Activated CD8-positive, alpha-beta T cell treated with anti-CD3 and anti-CD28 coated beads for 36 hours (primary cell): ENCODE results near the gene IRX3. TPM values are rescaled to one million over a fixed set of nuclear protein-coding genes. Genes with fewer than 3 reads are reported as not detected.

Source experiments
- ATAC-seq: fragments of 200-7000 bp; cut with Tn5 transposase; one replicate; pipeline ENCODE4 v1.10.0; 2021; ENCODE audit warnings: mild to moderate bottlenecking, moderate library complexity
- CTCF ChIA-PET: fragments of 350-600 bp; sonication (Branson Sonifier 250); formaldehyde crosslinking; loops from one replicate; lab custom pipeline; 2021; ENCODE audit warnings: antibody characterized with exemption; lab: Charles Lee
- POLR2A ChIA-PET: fragments of 350-600 bp; sonication (Branson Sonifier 250); formaldehyde crosslinking; loops from one replicate; lab custom pipeline; 2021; ENCODE audit warnings: antibody characterized with exemption; lab: Charles Lee
- DNase-seq: peaks from one replicate; pipeline ENCODE4 v3.0.0-alpha.2; 2020
- H3K27ac Mint-ChIP-seq: one replicate; pipeline ENCODE4 v1.8.0; 2021; ENCODE audit warnings: mild to moderate bottlenecking, mixed read lengths
- H3K27me3 Mint-ChIP-seq: one replicate; pipeline ENCODE4 v1.8.0; 2021; ENCODE audit warnings: mixed read lengths
- H3K36me3 Mint-ChIP-seq: one replicate; pipeline ENCODE4 v1.8.0; 2021; ENCODE audit warnings: low read depth, mixed read lengths
- H3K4me1 Mint-ChIP-seq: one replicate; pipeline ENCODE4 v1.8.0; 2021; ENCODE audit warnings: low read depth, mixed read lengths
- H3K4me3 Mint-ChIP-seq: one replicate; pipeline ENCODE4 v1.8.0; 2021; ENCODE audit warnings: mild to moderate bottlenecking, moderate library complexity, mixed read lengths
- H3K9me3 Mint-ChIP-seq: one replicate; pipeline ENCODE4 v1.8.0; 2021; ENCODE audit warnings: mixed read lengths
- intact Hi-C: fragments of 100-400 bp; cut with micrococcal nuclease; formaldehyde crosslinking; loops from one replicate; pipeline ENCODE4 v1.10.0; 2022
- total RNA-seq, 2 experiments: library from RNA; stranded (reverse); gene quantifications; one replicate each; pipeline ENCODE4 v1.2.3, GENCODE V29; 2021
- TF ChIP-seq, protein P1 (sequence below): fragments of 200-600 bp; IDR thresholded peaks from one replicate; pipeline ENCODE4 v1.8.0; 2022; ENCODE audit warnings: antibody characterized with exemption, mild to moderate bottlenecking

Gene IRX3
- total RNA-seq, 2 experiments from 2014 or later: not detected

DNA sequence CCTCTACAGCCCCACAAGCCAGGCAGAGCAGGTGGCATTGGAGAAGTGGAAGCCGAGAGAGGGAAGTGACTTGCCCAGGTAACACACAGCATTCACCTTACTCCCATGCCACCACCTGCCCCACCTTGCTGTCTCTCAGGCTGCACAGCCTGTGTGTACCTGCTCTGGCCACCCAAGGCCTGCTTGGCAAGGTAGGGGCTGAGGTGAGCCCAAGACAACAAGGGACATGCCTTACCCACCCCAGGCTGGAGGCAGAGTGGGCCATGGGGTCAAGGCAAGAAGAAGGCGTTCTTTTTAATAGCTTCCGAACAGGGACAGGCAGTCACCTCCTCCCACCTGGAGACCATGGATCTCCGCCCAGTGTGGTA is 40.1 kb downstream of the IRX3 start:
- Mint-ChIP-seq H3K27ac (no peak overlapping the region), H3K4me1 (no peaks in the 10 kb centered on the region), H3K27me3 (peaks cover 3% of the 10 kb centered on the region), H3K4me3 (no peak overlapping the region), H3K9me3 (no peaks in the 10 kb centered on the region), H3K36me3 (no peaks in the 10 kb centered on the region)
- intact Hi-C loops: no loop called here
- TF ChIP-seq, protein P1, sequence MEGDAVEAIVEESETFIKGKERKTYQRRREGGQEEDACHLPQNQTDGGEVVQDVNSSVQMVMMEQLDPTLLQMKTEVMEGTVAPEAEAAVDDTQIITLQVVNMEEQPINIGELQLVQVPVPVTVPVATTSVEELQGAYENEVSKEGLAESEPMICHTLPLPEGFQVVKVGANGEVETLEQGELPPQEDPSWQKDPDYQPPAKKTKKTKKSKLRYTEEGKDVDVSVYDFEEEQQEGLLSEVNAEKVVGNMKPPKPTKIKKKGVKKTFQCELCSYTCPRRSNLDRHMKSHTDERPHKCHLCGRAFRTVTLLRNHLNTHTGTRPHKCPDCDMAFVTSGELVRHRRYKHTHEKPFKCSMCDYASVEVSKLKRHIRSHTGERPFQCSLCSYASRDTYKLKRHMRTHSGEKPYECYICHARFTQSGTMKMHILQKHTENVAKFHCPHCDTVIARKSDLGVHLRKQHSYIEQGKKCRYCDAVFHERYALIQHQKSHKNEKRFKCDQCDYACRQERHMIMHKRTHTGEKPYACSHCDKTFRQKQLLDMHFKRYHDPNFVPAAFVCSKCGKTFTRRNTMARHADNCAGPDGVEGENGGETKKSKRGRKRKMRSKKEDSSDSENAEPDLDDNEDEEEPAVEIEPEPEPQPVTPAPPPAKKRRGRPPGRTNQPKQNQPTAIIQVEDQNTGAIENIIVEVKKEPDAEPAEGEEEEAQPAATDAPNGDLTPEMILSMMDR: no peak
- POLR2A ChIA-PET: no interaction called here
- CTCF ChIA-PET: no interaction called here
- no peak for ATAC-seq
- DNase-seq: no peak

DNA sequence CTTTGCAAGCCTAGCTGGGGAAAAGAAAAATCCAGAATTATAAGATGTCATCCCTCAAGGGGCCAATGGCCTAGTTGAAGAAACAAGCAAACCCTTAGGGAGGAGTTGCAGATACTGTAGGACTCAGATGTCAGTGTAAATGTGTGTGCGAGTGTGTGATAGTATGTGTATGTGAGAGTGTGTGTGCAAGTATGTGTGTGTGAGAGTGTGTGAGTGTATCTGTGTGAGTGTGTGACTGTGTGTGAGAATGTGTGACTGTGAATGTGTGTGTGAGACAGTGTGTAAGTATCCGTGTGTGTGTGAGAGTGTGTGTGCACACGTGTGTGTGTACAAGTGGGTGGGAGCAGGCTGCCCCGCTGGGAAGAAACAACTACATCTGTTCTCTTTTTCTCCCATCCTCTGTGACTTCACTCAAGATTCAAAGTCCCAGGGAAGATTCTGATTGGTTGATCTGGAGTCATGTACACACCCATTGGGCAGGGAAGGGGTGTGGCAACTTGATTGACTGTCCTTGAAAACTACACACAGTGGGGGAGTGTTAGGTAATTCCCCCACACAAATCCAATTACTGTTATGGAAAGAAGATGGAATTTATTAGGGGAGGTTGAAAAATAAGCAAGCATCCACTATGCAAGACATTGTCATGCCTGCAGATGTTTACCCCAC is 40.7 kb downstream of the IRX3 start:
- ATAC-seq (no peak), DNase-seq (no peak)
- Mint-ChIP-seq H3K36me3 (no peaks in the 10 kb centered on the region), H3K4me1 (no peaks in the 10 kb centered on the region), H3K4me3 (no peak overlapping the region), H3K9me3 (no peaks in the 10 kb centered on the region), H3K27ac (no peak overlapping the region), H3K27me3 (peaks cover 3% of the 10 kb centered on the region)
- POLR2A ChIA-PET: no interaction called here
- TF ChIP-seq, protein P1: no peak
- intact Hi-C loops: no loop called here
- CTCF ChIA-PET: no interaction called here

DNA sequence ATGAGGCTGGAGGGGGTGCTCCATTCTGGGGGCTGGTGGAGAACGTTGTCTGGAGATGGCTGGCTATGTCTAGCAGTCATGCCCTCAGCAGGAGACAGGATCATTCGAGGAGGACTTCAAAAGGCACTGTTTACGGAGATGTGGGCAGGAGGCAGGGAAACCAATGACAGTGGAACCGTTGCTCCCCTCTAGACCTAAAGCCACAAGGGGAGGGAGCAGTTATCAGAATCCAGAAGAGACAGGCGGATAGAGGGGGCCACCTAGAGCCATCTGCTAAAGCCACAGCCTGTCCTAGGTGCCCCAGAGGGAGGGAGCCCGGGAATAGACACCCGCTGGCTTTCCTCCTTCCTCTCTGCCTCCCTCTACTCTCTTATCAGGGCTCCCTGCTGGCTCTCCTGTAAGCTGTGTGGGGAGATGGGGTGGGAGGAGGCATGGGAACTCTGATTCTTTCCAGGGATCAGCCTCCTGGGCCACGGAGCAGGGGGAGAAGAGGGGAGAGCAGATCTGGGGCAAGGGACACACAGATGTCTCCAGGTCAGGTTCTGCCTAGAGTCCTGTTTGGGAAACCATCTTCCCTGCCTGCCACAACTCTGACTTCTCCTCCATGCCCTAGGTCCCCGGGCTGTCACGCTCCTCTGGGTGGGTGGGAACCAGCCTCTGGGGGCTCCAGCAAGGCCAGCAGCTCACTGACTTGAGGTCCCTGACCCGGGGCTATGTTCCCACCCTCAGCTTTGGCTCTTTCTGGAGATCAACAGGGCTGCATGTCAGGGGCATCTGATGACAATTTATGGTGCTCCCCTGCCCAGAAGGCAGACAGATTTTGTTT is 42.3 kb downstream of the IRX3 start:
- ChIA-PET CTCF (no interaction called here), POLR2A (no interaction called here)
- H3K27me3 Mint-ChIP-seq: peaks cover 3% of the 10 kb centered on the region
- intact Hi-C loops: no loop called here
- TF ChIP-seq, protein P1: no peak
- H3K27ac Mint-ChIP-seq: no peak overlapping the region
- ATAC-seq (no peak), DNase-seq (no peak)
- no peaks in the 10 kb centered on the region for H3K9me3 Mint-ChIP-seq
- no peak overlapping the region for H3K4me3 Mint-ChIP-seq
- no peaks in the 10 kb centered on the region for H3K36me3 Mint-ChIP-seq
- no peaks in the 10 kb centered on the region for H3K4me1 Mint-ChIP-seq

DNA sequence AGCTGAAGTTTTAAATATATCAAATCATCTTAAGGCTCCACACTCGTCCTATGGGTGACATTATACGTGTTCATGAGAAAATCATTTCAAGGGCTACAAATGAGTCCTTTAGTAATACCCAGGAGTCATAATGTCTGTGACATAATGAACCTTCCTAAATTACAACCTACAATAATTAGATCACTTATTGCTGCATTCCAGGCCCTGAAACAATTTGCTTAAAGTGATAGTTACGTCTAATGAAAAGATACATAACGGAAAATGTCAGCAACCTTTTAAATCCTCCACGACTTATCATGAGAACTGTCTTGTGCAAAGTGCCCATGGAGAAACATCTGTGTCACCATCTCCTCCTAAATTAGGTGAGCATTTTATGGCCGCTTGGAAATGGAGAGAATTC is 43.4 kb downstream of the IRX3 start:
- Mint-ChIP-seq H3K36me3 (no peaks in the 10 kb centered on the region), H3K4me3 (no peak overlapping the region), H3K4me1 (no peaks in the 10 kb centered on the region), H3K9me3 (no peaks in the 10 kb centered on the region), H3K27me3 (peaks cover 3% of the 10 kb centered on the region), H3K27ac (no peak overlapping the region)
- ATAC-seq: no peak
- CTCF ChIA-PET: interaction anchor here (0.6 kb wide), 1 partner anchor 696 kb away, joined by 3 read pairs; no protein-coding TSS in a partner anchor
- POLR2A ChIA-PET: no interaction called here
- no peak for DNase-seq
- intact Hi-C loops: no loop called here
- TF ChIP-seq, protein P1: no peak

DNA sequence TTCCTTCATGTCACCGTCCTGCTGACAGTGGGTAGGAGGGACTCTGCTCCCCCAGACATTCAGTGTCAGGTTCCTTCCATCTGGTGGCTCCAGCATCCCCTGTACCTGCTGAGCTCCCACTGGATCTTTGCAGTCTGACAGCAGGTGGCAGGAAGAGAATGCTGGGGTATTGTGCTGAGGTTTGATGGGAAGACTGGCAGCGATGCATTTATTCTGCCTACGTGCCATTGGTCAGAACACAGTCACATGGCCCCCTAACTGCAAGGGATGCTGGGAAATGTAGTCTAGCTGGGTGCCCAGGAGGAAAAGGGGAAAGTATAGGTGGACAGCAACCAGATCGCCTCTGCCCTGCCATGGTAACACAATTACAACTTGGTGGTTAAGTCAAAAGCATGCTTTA is 44.4 kb downstream of the IRX3 start:
- H3K4me3 Mint-ChIP-seq: no peak overlapping the region
- ChIA-PET CTCF (no interaction called here), POLR2A (no interaction called here)
- TF ChIP-seq, protein P1: no peak
- H3K4me1 Mint-ChIP-seq: no peaks in the 10 kb centered on the region
- no peaks in the 10 kb centered on the region for H3K36me3 Mint-ChIP-seq
- peak; percentile 2 for DNase-seq
- intact Hi-C loops: no loop called here
- no peak for ATAC-seq
- peaks cover 3% of the 10 kb centered on the region for H3K27me3 Mint-ChIP-seq
- no peaks in the 10 kb centered on the region for H3K9me3 Mint-ChIP-seq
- H3K27ac Mint-ChIP-seq: no peak overlapping the region
